Pancreas (tissue), 10 donors: ENCODE measurements around the gene TMCC1. TPM values are rescaled to one million over a fixed set of nuclear protein-coding genes. Genes with fewer than 3 reads are reported as not detected.
A peak's percentile ranks its signal among the peaks of the same experiment; 100 is the strongest.

Experiments
- ATAC-seq, 4 donors: fragments of 200-7000 bp; cut with Tn5 transposase; one replicate each; pipeline versions ENCODE4 v1.8.0 to v1.9.1; 2020; ENCODE audit warnings: mild to moderate bottlenecking in 4 of 4, moderate library complexity in 4 of 4
- DNase-seq, 6 donors: peaks; one replicate each; pipeline ENCODE4 v3.0.0-alpha.2; 2020
- FAIRE-seq: peaks from 2 replicates; lab custom pipeline; 2012; peaks lifted over from hg19 to GRCh38; lab: Jason Lieb, UNC
- H3K27ac ChIP-seq, 4 donors: fragments of 200-600 bp; sonication (generic); 1 replicate in 3 of 4; 2 replicates in 1 of 4; pipeline versions ENCODE4 v1.5.0 to v1.8.0; 2020
- H3K27me3 ChIP-seq, 4 donors: fragments of 200-600 bp; one replicate each; pipeline ENCODE4 v1.8.0; 2021
- H3K36me3 ChIP-seq, 3 donors: fragments of 200-600 bp; sonication (generic) in 1 of 3; one replicate each; pipeline versions ENCODE4 v1.5.0 to v1.8.0; 2020 to 2021
- H3K4me1 ChIP-seq, 3 donors: fragments of 200-600 bp; one replicate each; pipeline ENCODE4 v1.8.0; 2021
- H3K4me3 ChIP-seq, 4 donors: fragments of 200-600 bp; sonication (generic) in 2 of 4; one replicate each; pipeline versions ENCODE4 v1.5.0 to v1.8.0; 2020 to 2021
- H3K9me3 ChIP-seq, 4 donors: fragments of 200-600 bp; one replicate each; pipeline ENCODE4 v1.8.0; 2021
- WGBS, 2 donors: extraction: QIAGEN DNeasy Blood & Tissue Kit; methylation state at CpG; one replicate each; pipeline ENCODE4 v1.1.7; 2013; 5-methylcytosine and 5-hydroxymethylcytosine counted together
- intact Hi-C, 3 donors: fragments of 100-400 bp; cut with DNase I; formaldehyde crosslinking; loops; one replicate each; pipeline versions ENCODE4 v1.11.1 to v1.14.2; 2022
- polyA plus RNA-seq, 2 donors: library from polyadenylated mRNA; stranded (reverse); fragments of 200-250 nt; gene quantifications; one replicate each; pipeline ENCODE4 v1.2.3, GENCODE V29; 2013
- total RNA-seq, 6 donors: library from RNA; stranded (reverse); fragmentation: NEBNext Ultra II Directional in 4 of 6; extraction: Animal tissue kit (Norgen Biotek cat#: 25700) in 4 of 6; gene quantifications; one replicate each; pipeline versions ENCODE4 v1.2.1 to v1.2.4, GENCODE V29; 2021 to 2023
- TF ChIP-seq, protein P1 (sequence below), 4 donors: fragments of 200-600 bp; sonication (generic) in 3 of 4; IDR thresholded peaks; one replicate each; pipeline versions ENCODE4 v1.5.0 to v1.8.0; 2021; ENCODE audit warnings: antibody characterized with exemption in 4 of 4
- donor health status: healthy with polysubstance abuse.
- donor health status: DM: no; HTN: no; CAD: no; lungs with moderate emphysema.
- donor health status: DM: no; HTN: no; CAD: no.
- donor health status: control.
- donor health status: control.
- donor health status: Bipolar disorder and iron deficiency.
- donor health status: DM: yes; HTN: yes; CAD: no.
- donor health status: DM: no; HTN: no; CAD: no.
- donor health status: DM: no; HTN: no; CAD: no.
- donor health status: DM: yes; HTN: yes; CAD: no.

Gene TMCC1
- total and polyA plus RNA-seq, 8 donors, result 5.6 to 27.5 (median 16.9) TPM

DNA sequence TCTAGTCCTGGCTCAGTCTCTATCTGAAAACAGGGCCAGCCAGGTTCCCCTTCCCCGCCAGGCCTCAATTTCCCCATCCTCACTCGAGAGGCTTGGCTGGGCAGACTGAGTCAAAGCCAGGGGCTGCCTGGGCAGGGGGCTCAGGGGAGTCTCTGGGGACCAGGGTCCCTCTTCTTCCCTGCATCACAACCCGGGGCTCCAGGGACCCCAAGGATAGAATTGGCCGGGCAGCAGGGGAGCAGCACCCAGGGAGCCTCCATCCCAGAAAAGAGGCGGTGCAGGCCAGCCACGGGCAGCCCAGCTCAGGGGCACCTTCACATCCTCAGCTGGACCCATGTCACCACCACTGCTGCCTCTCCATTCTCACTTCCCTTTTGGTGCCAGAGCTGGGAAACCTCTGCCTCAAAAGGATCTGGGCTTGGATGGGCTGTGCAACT is 273.8 kb downstream of the TMCC1 start:
- FAIRE-seq (no peak), ATAC-seq (no peak), DNase-seq (peak in 3 of 6 donors; percentile 8 to 56 (median 20))
- 82 to 84% methylated on average over 5 to 6 of the region's 6 CpGs for WGBS, 2 donors
- Histone ChIP-seq H3K27ac (no peak overlapping the region), H3K36me3 (no peaks in the 10 kb centered on the region), H3K4me3 (no peak overlapping the region), H3K9me3 (no peaks in the 10 kb centered on the region), H3K4me1 (peaks cover 0 to 13% (median 3%) of the 10 kb centered on the region in 3 donors), H3K27me3 (no peaks in the 10 kb centered on the region)
- intact Hi-C loops, result no loop called here
- TF ChIP-seq, protein P1, sequence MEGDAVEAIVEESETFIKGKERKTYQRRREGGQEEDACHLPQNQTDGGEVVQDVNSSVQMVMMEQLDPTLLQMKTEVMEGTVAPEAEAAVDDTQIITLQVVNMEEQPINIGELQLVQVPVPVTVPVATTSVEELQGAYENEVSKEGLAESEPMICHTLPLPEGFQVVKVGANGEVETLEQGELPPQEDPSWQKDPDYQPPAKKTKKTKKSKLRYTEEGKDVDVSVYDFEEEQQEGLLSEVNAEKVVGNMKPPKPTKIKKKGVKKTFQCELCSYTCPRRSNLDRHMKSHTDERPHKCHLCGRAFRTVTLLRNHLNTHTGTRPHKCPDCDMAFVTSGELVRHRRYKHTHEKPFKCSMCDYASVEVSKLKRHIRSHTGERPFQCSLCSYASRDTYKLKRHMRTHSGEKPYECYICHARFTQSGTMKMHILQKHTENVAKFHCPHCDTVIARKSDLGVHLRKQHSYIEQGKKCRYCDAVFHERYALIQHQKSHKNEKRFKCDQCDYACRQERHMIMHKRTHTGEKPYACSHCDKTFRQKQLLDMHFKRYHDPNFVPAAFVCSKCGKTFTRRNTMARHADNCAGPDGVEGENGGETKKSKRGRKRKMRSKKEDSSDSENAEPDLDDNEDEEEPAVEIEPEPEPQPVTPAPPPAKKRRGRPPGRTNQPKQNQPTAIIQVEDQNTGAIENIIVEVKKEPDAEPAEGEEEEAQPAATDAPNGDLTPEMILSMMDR (IDR thresholded peaks at IDR 0.05), result no peak

DNA sequence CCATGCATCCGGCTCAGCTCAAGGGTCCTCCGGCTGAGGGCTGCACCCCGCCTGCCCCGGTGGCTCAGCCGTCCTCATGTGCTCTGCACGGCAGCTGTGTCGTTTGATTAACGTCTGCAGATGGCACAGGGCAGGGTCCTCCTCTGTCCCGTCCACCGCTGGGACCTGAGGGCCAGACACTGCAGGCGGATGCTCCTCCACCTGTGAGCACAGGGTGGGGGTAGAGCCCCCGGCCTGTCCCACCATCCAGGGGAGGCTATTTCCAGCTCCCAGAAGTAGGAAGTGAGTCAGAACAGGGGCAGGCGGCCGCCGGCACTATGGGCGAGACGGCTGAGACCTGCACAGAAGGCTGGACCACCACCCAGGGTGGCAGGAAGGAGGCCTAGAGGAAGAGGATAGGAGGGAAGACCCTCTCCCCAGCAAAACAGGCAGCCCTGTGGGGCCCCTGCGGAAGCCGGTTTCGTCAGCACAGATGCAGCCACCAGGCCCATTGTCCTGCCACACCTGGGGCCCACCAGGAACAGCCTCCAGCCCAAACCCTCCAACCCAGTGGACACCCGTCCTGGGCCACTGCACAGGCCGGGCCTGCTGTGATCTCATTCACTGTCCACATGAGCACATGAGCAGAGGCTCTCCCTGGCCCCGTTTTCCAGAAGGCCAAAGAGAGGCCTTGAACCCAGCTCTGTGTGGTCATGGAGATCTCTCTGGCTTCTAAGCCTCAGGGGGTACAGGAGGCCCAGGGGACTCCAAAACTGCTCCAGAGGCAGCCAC is 274.4 kb downstream of the TMCC1 start:
- FAIRE-seq (no peak), DNase-seq (peak in 2 of 6 donors; percentile 44 to 58), ATAC-seq (no peak)
- Histone ChIP-seq H3K9me3 (no peaks in the 10 kb centered on the region), H3K36me3 (no peaks in the 10 kb centered on the region), H3K27ac (no peak overlapping the region), H3K27me3 (no peaks in the 10 kb centered on the region), H3K4me3 (no peak overlapping the region), H3K4me1 (peaks cover 0 to 15% (median 3%) of the 10 kb centered on the region in 3 donors)
- 76 to 86% methylated on average over 23 of the region's 23 CpGs for WGBS, 2 donors
- TF ChIP-seq, protein P1 (IDR thresholded peaks at IDR 0.05), result no peak
- intact Hi-C loops, result no loop called here

DNA sequence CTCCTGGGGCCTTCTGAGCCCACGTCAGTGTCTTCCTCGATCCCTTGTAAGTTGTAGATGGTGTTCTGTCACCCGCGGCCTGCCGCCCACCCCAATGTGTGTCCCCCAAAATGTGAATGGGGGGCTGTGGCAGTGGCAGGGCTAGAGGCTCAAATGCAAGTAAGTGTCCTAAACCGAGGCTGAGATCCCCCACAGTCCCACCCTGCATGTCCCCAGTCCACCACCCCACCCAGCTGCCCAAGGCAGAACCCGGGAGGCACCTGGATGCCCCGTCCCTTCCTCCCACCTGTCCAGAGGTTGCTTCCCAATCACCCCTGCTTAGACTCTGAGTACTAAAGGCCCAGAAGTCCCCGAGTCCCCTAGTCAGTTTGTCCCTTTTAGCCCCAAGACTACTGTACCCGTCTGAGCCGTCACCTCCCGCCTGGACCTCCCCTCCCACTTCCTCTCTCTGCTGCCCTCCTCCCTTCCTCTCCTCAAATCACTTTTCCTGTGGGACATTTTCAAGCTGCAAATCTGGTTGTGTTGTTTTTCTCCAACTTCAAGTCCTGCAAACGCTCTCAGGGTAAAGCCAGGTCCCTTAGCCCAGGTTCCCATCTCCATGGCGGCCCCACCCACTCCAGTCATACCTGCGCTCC is 275.2 kb downstream of the TMCC1 start:
- no peak overlapping the region for H3K4me3 ChIP-seq
- peak in 3 of 6 donors; percentile 15 to 47 (median 40) for DNase-seq
- TF ChIP-seq, protein P1 (IDR thresholded peaks at IDR 0.05), result no peak
- intact Hi-C loops, result no loop called here
- no peak for FAIRE-seq
- no peaks in the 10 kb centered on the region for H3K27me3 ChIP-seq
- no peaks in the 10 kb centered on the region for H3K9me3 ChIP-seq
- 77 to 78% methylated on average over 15 of the region's 15 CpGs for WGBS, 2 donors
- H3K27ac ChIP-seq, result no peak overlapping the region
- peaks cover 0 to 7% (median 0%) of the 10 kb centered on the region in 3 donors for H3K4me1 ChIP-seq
- ATAC-seq, result no peak
- H3K36me3 ChIP-seq, result no peaks in the 10 kb centered on the region

DNA sequence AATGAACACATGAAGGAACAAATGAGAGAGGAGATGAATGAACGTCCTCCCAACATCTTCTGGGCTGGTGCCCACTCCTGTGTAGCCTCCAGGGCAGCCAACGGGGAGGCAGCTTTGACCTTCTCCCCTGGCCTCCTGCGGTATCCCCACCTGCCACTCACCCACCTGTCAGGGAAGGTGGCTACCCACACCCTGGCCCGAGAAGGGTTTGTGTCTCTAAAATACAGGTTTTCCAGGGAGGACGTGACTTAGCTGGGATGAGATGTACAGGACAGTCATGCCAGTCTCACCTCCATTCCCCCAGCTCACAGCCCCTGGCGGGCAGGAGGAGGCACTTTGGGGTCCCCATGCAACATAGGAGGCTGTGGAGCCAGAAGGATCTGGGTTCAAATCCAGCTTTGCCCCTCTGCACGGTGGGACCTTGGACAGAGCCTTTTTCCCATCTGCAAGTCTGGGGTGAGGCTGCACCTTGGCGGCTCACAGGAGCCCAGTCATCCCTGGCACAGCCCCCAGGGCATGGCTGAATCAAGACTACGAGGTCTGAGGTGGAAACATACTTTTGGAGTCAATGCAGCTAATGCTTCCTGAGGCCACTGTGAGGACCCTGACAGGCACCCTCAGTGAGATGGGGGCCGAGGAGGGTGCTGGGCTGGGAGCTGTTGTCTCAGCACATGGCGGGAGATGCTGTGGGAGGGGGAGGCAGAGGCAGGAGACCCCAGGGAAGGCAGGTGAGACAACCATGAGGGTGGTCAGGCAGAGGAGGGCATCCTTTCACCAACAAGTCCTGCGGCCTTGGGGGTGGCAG is 275.9 kb downstream of the TMCC1 start:
- Histone ChIP-seq H3K27ac (peak overlapping the region in 1 of 4 donors; percentile 19), H3K27me3 (no peaks in the 10 kb centered on the region), H3K4me3 (no peak overlapping the region), H3K9me3 (no peaks in the 10 kb centered on the region), H3K4me1 (peaks cover 0 to 7% (median 0%) of the 10 kb centered on the region in 3 donors), H3K36me3 (no peaks in the 10 kb centered on the region)
- ATAC-seq (no peak), DNase-seq (peak in 1 of 6 donors; percentile 45), FAIRE-seq (no peak)
- TF ChIP-seq, protein P1 (IDR thresholded peaks at IDR 0.05), result no peak
- intact Hi-C loops, result no loop called here
- WGBS, 2 donors, result 69 to 77% methylated on average over 12 of the region's 12 CpGs
